ENCODE measurements around the gene TRMT10A.

TRMT10A gene

DNA sequence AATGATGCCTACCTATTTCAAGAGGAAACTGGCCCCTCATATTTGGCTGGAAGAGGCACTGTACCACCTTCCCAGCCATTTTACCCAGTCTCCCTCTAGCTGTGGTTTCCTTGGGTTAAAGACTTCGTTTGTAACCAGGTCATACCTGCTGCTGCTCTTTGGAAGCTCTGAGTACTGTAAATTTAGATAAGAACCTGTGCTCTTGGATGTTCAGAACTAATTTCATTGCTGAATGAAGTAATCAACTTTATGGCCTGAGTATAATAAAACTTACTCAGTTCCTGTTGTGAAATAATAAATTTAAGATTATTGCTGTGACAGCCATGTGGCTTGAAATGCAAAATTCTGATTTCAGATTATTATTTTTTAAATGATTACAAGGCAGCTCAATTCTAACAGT is 23.0 kb upstream of the TRMT10A start:
- no peak overlapping the region for H2AK5ac ChIP-seq (ENCODE audit: low read depth, low read length)
- H3K4me3 ChIP-seq (ENCODE audit: low read length in 2 of 2): no peak overlapping the region
- H3K14ac ChIP-seq (ENCODE audit: low read length): no peak overlapping the region
- no peak overlapping the region for H3K9ac ChIP-seq (ENCODE audit: low read depth, low read length, poor library complexity)
- H3K23ac ChIP-seq (ENCODE audit: low read depth, low read length, poor library complexity): no peak overlapping the region
- H2BK120ac ChIP-seq (ENCODE audit: low read depth, low read length): no peak overlapping the region
- no peak for DNase-seq (ENCODE audit: low spot score)
- H3K18ac ChIP-seq (ENCODE audit: low read length): no peak overlapping the region
- H2BK5ac ChIP-seq (ENCODE audit: low read length): no peak overlapping the region
- H3K36me3 ChIP-seq (replicated peaks in 1 of 2; ENCODE audit: control insufficient read depth in 2 of 2, insufficient read depth in 2 of 2, low read length in 2 of 2): peaks cover 0 to 39% of the 10 kb centered on the region in 2 donors
- H2BK15ac ChIP-seq (ENCODE audit: low read length): no peak overlapping the region
- H2BK12ac ChIP-seq (ENCODE audit: low read length): no peak overlapping the region
- H3K79me1 ChIP-seq (ENCODE audit: low read depth, low read length): no peaks in the 10 kb centered on the region
- H4K91ac ChIP-seq (ENCODE audit: low read depth, low read length, poor library complexity): no peak overlapping the region
- no peaks in the 10 kb centered on the region for H3K27me3 ChIP-seq (ENCODE audit: control insufficient read depth in 3 of 3, insufficient read depth in 3 of 3, low read depth in 1 of 3, low read length in 3 of 3)
- no peak overlapping the region for H3K4me2 ChIP-seq (ENCODE audit: insufficient read depth, low read length, poor library complexity, severe bottlenecking)
- no peaks in the 10 kb centered on the region for H3K9me3 ChIP-seq (replicated peaks in 1 of 2; ENCODE audit: control insufficient read depth in 2 of 2, insufficient read depth in 1 of 2, low read depth in 1 of 2, low read length in 2 of 2)
- H4K8ac ChIP-seq (ENCODE audit: low read depth, low read length): no peak overlapping the region
- H2AFZ ChIP-seq (ENCODE audit: low read length): no peak overlapping the region
- H3K4me1 ChIP-seq (ENCODE audit: control insufficient read depth in 2 of 2, insufficient read depth in 1 of 2, low read depth in 1 of 2, low read length in 2 of 2): no peaks in the 10 kb centered on the region
- H3K27ac ChIP-seq (replicated peaks; ENCODE audit: low read length): no peak overlapping the region
- WGBS, 2 donors (ENCODE audit: extremely low coverage in 2 of 2, insufficient read length in 2 of 2, insufficient replicate concordance in 1 of 2): no CpG with 5 or more reads among the region's 1 CpG
- H3K4ac ChIP-seq (ENCODE audit: low read length): no peak overlapping the region

- no CpG with 5 or more reads among the region's 2 CpGs for WGBS, 2 donors (ENCODE audit: extremely low coverage in 2 of 2, insufficient read length in 2 of 2, insufficient replicate concordance in 1 of 2)
- Histone ChIP-seq H3K4me1 (ENCODE audit: control insufficient read depth in 2 of 2, insufficient read depth in 1 of 2, low read depth in 1 of 2, low read length in 2 of 2) (no peaks in the 10 kb centered on the region), H2AK5ac (ENCODE audit: low read depth, low read length) (no peak overlapping the region), H3K4ac (ENCODE audit: low read length) (no peak overlapping the region), H3K23ac (ENCODE audit: low read depth, low read length, poor library complexity) (no peak overlapping the region), H4K91ac (ENCODE audit: low read depth, low read length, poor library complexity) (no peak overlapping the region), H3K27ac (replicated peaks; ENCODE audit: low read length) (no peak overlapping the region), H3K36me3 (replicated peaks in 1 of 2; ENCODE audit: control insufficient read depth in 2 of 2, insufficient read depth in 2 of 2, low read length in 2 of 2) (peaks cover 0 to 36% of the 10 kb centered on the region in 2 donors), H3K27me3 (ENCODE audit: control insufficient read depth in 3 of 3, insufficient read depth in 3 of 3, low read depth in 1 of 3, low read length in 3 of 3) (no peaks in the 10 kb centered on the region), H2BK5ac (ENCODE audit: low read length) (no peak overlapping the region), H3K79me1 (ENCODE audit: low read depth, low read length) (no peaks in the 10 kb centered on the region), H2BK120ac (ENCODE audit: low read depth, low read length) (no peak overlapping the region), H3K4me2 (ENCODE audit: insufficient read depth, low read length, poor library complexity, severe bottlenecking) (no peak overlapping the region), H3K4me3 (ENCODE audit: low read length in 2 of 2) (no peak overlapping the region), H3K14ac (ENCODE audit: low read length) (no peak overlapping the region), H3K9ac (ENCODE audit: low read depth, low read length, poor library complexity) (no peak overlapping the region), H2BK12ac (ENCODE audit: low read length) (no peak overlapping the region), H3K18ac (ENCODE audit: low read length) (no peak overlapping the region), H2AFZ (ENCODE audit: low read length) (no peak overlapping the region), H4K8ac (ENCODE audit: low read depth, low read length) (no peak overlapping the region), H3K9me3 (replicated peaks in 1 of 2; ENCODE audit: control insufficient read depth in 2 of 2, insufficient read depth in 1 of 2, low read depth in 1 of 2, low read length in 2 of 2) (no peaks in the 10 kb centered on the region), H2BK15ac (ENCODE audit: low read length) (no peak overlapping the region)
- no peak for DNase-seq (ENCODE audit: low spot score)
These were observed 22.5 kb upstream of the TRMT10A start for GRCh38 chr4:99586322-99586721.

GRCh38 chr4:99585516-99585915 is 21.7 kb upstream of the TRMT10A start:
- H3K27me3 ChIP-seq (ENCODE audit: control insufficient read depth in 3 of 3, insufficient read depth in 3 of 3, low read depth in 1 of 3, low read length in 3 of 3): no peaks in the 10 kb centered on the region
- peaks cover 0 to 36% of the 10 kb centered on the region in 2 donors for H3K36me3 ChIP-seq (replicated peaks in 1 of 2; ENCODE audit: control insufficient read depth in 2 of 2, insufficient read depth in 2 of 2, low read length in 2 of 2)
- H2AK5ac ChIP-seq (ENCODE audit: low read depth, low read length): no peak overlapping the region
- DNase-seq (ENCODE audit: low spot score): no peak
- no peak overlapping the region for H3K4me2 ChIP-seq (ENCODE audit: insufficient read depth, low read length, poor library complexity, severe bottlenecking)
- no peak overlapping the region for H3K4ac ChIP-seq (ENCODE audit: low read length)
- WGBS, 2 donors (ENCODE audit: extremely low coverage in 2 of 2, insufficient read length in 2 of 2, insufficient replicate concordance in 1 of 2): no CpG with 5 or more reads among the region's 1 CpG
- H3K23ac ChIP-seq (ENCODE audit: low read depth, low read length, poor library complexity): no peak overlapping the region
- H3K9me3 ChIP-seq (replicated peaks in 1 of 2; ENCODE audit: control insufficient read depth in 2 of 2, insufficient read depth in 1 of 2, low read depth in 1 of 2, low read length in 2 of 2): no peaks in the 10 kb centered on the region
- no peak overlapping the region for H3K4me3 ChIP-seq (ENCODE audit: low read length in 2 of 2)
- no peak overlapping the region for H2BK120ac ChIP-seq (ENCODE audit: low read depth, low read length)
- H2BK5ac ChIP-seq (ENCODE audit: low read length): no peak overlapping the region
- no peak overlapping the region for H2AFZ ChIP-seq (ENCODE audit: low read length)
- H4K91ac ChIP-seq (ENCODE audit: low read depth, low read length, poor library complexity): no peak overlapping the region
- H3K9ac ChIP-seq (ENCODE audit: low read depth, low read length, poor library complexity): no peak overlapping the region
- H3K14ac ChIP-seq (ENCODE audit: low read length): no peak overlapping the region
- no peak overlapping the region for H2BK12ac ChIP-seq (ENCODE audit: low read length)
- no peaks in the 10 kb centered on the region for H3K79me1 ChIP-seq (ENCODE audit: low read depth, low read length)
- H3K27ac ChIP-seq (replicated peaks; ENCODE audit: low read length): no peak overlapping the region
- H3K18ac ChIP-seq (ENCODE audit: low read length): no peak overlapping the region
- H4K8ac ChIP-seq (ENCODE audit: low read depth, low read length): no peak overlapping the region
- no peaks in the 10 kb centered on the region for H3K4me1 ChIP-seq (ENCODE audit: control insufficient read depth in 2 of 2, insufficient read depth in 1 of 2, low read depth in 1 of 2, low read length in 2 of 2)
- H2BK15ac ChIP-seq (ENCODE audit: low read length): no peak overlapping the region

DNA sequence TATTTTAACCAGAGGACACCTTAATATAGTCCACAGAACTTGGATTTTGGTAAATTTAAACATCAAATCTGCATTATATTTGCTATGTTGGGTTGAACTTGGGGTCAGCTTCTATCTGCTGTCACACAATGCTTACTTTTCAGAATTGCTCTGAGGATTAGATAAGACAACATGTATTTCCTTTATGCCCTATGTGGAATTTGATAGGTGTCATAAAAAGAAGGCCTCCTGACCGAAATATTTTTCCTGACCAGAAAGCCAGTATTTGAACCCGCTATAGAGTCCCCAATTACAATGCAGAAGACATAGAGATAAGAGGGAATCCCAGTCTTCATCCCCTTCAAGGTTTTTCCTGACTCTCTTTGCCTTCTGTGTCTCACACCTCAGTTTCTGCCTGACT is 14.9 kb upstream of the TRMT10A start:
- Histone ChIP-seq H3K4me3 (ENCODE audit: low read length in 2 of 2) (no peak overlapping the region), H3K4me1 (ENCODE audit: control insufficient read depth in 2 of 2, insufficient read depth in 1 of 2, low read depth in 1 of 2, low read length in 2 of 2) (peaks cover 0 to 10% of the 10 kb centered on the region in 2 donors), H2BK15ac (ENCODE audit: low read length) (no peak overlapping the region), H4K8ac (ENCODE audit: low read depth, low read length) (no peak overlapping the region), H2AK5ac (ENCODE audit: low read depth, low read length) (no peak overlapping the region), H3K9me3 (replicated peaks in 1 of 2; ENCODE audit: control insufficient read depth in 2 of 2, insufficient read depth in 1 of 2, low read depth in 1 of 2, low read length in 2 of 2) (no peaks in the 10 kb centered on the region), H2AFZ (ENCODE audit: low read length) (no peak overlapping the region), H4K91ac (ENCODE audit: low read depth, low read length, poor library complexity) (no peak overlapping the region), H3K36me3 (replicated peaks in 1 of 2; ENCODE audit: control insufficient read depth in 2 of 2, insufficient read depth in 2 of 2, low read length in 2 of 2) (peaks cover 0 to 17% of the 10 kb centered on the region in 2 donors), H2BK5ac (ENCODE audit: low read length) (no peak overlapping the region), H3K14ac (ENCODE audit: low read length) (no peak overlapping the region), H3K4ac (ENCODE audit: low read length) (no peak overlapping the region), H2BK12ac (ENCODE audit: low read length) (no peak overlapping the region), H3K27ac (replicated peaks; ENCODE audit: low read length) (no peak overlapping the region), H3K79me1 (ENCODE audit: low read depth, low read length) (no peaks in the 10 kb centered on the region), H3K4me2 (ENCODE audit: insufficient read depth, low read length, poor library complexity, severe bottlenecking) (no peak overlapping the region), H3K23ac (ENCODE audit: low read depth, low read length, poor library complexity) (no peak overlapping the region), H2BK120ac (ENCODE audit: low read depth, low read length) (no peak overlapping the region), H3K9ac (ENCODE audit: low read depth, low read length, poor library complexity) (no peak overlapping the region), H3K18ac (ENCODE audit: low read length) (no peak overlapping the region), H3K27me3 (ENCODE audit: control insufficient read depth in 3 of 3, insufficient read depth in 3 of 3, low read depth in 1 of 3, low read length in 3 of 3) (no peaks in the 10 kb centered on the region)
- no CpG with 5 or more reads among the region's 2 CpGs for WGBS, 2 donors (ENCODE audit: extremely low coverage in 2 of 2, insufficient read length in 2 of 2, insufficient replicate concordance in 1 of 2)
- no peak for DNase-seq (ENCODE audit: low spot score)

Measured in neuronal stem cell (in vitro differentiated cells).